ENCODE results near the gene ATP9A.
"Not testable (repeated sequence)": the region's sequence is repeated elsewhere in the genome, so short reads cannot be mapped to it uniquely, and the experiment has no call there.

The ATP9A gene

DNA sequence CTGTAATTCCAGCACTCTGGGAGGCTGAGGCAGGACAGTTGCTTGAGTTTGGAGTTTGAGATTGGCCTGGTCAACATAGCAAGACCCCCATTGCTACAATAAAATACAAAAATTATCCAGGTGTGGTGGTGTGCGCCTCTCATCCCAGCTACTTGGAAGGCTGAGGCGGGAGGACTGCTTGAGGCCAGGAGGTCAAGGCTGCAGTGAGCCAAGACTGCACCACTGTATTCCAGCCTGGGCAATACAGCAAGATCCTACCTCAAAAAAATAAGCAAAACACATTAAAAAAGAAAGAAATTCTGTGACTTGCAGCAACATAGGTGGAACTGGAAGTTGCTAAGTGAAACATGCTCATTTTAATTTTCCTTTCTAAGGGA lies 119.6 kb downstream of the ATP9A start:
- no peak for DNase-seq

DNA sequence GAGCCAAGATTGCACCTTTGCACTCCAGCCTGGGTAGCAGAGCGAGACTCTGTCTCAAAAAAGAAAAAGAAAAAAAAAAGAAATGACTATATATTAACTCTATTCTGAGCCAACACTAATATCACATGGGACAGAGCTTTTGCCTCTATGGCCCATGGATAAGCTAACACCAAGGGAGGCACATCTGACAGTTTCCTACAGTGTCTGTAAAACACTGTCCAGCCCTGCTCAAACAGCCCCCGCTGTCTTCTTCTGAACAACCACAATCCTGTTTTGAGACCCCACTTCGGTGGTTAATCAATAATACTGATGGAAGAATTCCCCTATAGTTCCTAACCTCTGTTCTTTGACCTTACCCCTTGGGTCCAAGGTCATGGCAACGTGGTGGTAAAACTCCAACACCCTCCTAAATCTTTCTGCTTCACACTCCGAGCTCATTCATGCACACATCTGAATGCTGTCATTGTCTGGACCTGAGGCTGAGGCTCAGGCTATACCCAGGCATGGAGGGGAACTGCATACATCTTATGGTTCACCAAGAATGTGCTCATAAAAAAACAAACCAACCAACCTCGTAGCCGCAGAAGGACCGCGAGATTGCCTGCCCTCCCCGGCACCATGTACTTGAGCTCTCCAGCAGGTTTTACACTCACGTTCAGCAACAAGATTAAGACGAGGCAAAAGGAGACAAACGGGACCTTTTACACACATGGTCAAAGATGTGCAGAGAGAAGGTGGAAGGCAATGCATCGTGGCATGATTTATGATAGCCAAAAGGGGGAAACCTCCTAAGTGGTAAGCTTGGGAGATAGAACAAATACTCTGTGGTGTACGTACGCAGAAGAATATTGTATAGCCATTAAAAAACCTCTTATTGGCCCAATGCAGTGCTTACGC lies 120.3 kb downstream of the ATP9A start:
- DNase-seq: no peak

DNA sequence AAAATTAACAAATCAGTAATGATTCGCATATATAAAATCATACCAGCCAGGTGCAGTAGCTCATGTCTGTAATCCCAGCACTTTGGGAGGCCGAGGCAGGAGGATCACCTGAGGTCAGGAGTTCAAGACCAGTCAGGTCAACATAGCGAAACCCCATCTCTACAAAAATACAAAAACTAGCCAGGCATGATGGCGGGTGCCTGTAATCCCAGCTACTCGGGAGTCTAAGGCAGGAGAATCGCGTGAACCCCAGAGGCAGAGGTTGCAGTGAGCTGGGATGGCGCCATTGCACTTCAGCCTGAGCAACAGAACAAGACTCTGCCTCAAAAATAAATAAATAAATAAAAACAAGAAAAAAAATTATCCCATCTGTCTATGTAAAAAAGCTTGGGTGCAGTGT lies 124.4 kb downstream of the ATP9A start:
- DNase-seq: not testable (repeated sequence)

DNA sequence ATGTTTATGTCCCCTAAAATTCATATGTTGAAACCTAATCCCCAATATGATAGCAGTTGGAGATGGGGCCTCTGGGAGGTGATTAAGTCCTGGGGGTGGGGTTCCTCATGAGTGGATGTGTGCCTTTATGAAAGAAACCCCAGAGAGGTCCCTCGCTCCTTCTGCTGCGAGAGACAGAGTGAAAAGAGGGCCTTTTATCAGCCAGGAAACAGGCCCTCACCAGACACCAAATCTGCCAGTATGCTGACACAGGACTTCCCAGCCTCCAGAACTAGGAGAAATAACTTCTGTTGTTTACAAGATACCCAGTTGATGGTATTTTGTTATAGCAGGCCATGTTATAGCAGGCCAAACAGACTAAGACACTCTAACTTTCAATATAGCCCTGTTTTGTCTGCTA lies 124.8 kb downstream of the ATP9A start:
- peak; percentile 53 for DNase-seq

DNA sequence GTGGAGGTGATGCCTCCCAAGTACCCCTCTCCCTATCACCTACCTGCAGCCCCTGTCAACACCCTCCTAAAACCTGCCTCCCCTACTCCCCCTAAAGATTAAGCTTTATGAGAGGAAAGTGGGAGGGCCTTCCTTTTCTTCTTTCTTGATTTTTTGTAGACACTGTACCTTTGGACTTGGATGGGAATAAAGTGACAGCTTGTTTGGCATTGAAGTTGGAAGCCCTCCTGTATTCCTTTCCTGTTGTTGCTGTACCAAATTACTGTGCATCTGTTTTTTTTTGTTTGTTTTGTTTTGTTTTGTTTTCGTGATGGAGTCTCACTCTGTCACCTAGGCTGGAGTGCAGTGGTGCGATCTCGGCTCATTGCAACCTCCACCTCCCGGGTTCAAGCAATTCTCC lies 126.3 kb downstream of the ATP9A start:
- no peak for DNase-seq

DNA sequence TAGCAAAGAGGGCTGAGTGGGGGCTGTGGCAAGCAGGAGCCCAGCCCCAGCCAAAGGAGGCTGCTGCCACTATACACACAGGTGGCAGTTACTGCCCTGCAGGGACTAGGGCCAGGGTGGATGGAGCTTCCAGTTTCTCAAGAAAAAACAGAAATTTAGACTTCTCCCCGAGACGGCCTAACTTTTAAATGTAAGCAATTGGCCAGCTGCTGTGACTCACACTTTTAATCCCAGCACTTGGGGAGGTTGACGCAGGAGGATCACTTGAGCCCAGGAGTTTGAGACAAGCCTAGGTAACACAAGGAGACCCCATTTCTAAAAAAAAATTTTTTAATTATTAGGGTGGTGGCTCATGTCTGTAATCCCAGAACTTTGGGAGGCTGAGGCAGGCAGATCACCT lies 127.4 kb downstream of the ATP9A start:
- DNase-seq: no peak

DNA sequence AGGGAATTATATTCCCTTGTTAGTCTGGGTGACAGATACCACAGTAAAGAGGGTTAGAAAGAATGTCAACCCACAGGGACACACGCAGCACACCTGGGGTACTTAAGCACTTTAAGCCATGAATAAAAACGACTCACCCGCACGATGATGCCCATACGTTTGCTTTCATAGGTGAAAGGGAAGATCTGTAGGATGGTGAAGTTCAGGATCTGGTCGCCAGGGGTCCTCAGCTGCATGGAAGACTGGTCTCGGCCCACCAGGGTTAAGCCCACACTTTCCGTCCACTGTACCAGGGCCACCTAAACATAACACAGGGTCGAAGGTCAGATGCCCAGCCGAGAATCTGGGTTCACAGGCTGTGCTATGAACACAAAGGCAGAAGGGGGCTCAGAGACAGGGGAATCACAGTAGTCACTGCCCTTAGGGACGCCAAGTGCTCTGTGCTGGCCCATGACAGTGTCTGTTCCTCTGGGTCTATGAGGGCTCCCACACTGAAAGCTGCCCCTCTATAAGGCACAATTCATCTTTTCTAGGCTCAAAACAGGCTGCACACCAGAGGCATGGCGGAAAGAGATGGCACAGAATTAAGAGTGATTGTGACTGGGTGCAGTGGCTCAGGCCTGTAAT lies 128.9 kb downstream of the ATP9A start:
- DNase-seq: peak; percentile 39

DNA sequence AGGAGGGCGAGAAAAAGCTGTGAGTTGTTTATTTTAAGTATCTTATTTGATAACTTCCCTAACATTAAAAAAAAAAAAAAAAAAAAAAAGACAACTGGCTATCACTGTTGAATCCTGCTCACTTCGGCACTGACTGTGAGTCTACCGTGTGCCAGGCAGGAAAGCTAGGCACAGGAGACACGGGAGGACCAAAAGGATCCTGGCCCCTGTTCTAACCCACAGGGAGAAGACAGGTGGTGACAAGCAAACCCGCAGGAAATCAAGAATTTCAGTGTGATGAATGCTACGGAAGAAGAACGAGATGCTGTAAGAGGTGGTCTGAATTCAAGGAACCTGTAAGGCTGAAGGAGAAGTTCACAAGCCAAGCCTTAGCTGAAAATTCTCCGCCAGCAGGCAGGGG lies 130.9 kb downstream of the ATP9A start:
- DNase-seq: no peak

DNA sequence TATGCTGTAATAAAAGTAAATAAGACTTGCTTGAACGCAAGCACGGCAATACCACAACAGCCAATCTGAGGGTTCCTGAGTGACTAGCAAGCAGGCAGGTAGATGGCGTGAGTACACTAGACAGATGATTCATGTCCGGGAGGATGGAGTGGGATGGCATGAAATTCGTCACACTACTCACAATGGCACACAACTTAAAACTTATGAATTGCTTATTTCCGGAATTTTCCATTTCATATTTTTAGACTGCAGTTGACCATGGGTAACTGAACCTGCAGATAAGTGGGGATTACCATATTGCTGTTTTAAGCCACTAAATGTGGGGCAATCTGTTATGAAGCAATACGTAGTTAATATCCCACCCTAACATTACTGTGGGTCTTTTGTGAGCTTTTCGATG lies 132.1 kb downstream of the ATP9A start:
- DNase-seq: no peak

DNA sequence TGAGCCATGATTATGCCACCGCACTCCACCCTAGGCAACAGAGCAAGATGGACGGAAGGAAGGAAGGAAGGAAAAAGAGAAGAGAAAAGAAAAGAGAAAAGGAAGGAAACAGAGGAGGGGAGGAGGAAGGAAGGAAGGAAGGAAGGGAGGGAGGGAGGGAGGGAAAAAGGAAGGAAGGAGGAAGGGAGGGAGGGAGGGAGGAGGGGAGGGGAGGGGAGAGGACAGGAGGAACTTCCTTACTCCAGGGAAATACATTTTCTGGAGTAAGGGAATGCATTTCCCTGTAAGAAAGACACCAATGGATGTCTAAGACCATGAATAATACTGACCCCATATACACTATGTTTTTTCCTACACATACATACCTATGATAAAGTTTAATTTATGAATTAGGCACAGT lies 132.5 kb downstream of the ATP9A start:
- no peak for DNase-seq

DNA sequence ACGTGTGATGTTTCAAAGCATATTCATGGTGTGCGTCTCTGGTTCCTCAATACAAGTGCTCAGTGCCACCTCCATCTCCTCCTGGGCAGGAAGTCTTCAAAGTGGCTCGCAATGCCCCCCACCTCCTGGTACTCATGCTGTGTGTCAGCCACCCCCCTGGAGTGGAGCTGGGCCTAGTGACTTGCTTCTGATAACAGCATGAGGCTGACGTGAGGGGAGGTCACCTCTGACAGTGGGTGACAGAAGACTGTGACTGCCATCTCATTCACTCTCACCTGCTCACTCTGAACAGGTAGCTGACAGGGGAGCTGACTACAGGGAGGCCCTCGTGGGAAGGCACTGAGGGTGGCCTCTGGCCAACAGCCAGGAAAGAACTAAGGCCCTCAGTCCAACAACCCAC lies 133.3 kb downstream of the ATP9A start:
- DNase-seq: no peak

DNA sequence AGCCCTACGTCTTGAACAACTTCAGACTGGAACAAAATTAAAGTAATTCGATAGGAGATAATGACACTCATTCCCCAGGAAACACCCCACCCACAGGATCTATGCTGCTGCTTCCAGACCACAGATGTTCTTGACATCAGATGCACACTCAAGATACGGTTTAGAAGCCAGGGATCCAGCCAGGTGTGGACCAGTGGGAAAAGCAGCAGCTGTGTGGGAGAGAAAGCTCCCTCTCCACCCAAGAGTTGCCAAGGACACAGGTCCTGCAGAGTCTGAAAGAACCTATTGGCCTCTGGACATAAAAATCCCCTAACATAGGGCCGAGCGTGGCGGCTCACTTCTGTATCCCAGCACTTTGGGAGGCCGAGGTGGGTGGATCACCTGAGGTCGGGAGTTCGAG lies 133.9 kb downstream of the ATP9A start:
- no peak for DNase-seq

DNA sequence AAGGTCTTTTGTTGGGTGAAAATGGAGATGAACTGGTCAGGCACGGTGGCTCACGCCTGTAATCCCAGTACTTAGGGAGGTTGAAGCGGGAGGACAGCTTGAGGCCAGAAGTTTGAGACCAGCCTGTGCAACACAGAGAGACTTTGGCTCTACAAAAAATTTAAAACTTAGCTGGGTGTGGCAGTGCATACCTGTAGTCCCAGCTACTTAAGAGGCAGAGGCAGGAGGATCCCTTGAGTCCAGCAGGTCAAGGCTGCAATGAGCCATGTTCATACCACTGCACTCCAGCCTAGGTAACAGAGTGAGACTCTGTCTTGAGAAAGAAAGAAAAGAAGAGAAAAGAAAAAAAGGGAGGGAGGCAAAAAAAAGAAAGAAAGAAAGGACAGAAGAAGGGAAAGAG lies 134.8 kb downstream of the ATP9A start:
- DNase-seq: no peak

DNA sequence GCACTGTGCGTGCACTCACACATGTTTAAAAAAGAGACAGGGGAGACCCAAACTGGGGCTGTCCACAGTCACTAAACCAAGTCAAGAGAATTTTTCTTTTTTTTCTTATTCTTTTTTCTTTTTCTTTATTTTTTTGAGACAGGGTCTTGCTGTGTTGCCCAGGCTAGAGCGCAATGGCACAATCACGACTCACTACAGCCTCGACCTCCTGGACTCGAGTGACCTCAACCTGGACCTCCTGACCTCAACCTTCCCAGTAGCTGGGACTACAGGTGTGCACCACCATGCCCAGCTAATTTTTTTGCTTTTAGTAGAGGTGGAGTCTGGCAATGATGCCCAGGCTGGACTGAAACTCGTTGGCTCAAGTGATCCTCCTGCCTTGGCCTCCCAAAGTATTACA lies 136.2 kb downstream of the ATP9A start:
- no peak for DNase-seq

DNA sequence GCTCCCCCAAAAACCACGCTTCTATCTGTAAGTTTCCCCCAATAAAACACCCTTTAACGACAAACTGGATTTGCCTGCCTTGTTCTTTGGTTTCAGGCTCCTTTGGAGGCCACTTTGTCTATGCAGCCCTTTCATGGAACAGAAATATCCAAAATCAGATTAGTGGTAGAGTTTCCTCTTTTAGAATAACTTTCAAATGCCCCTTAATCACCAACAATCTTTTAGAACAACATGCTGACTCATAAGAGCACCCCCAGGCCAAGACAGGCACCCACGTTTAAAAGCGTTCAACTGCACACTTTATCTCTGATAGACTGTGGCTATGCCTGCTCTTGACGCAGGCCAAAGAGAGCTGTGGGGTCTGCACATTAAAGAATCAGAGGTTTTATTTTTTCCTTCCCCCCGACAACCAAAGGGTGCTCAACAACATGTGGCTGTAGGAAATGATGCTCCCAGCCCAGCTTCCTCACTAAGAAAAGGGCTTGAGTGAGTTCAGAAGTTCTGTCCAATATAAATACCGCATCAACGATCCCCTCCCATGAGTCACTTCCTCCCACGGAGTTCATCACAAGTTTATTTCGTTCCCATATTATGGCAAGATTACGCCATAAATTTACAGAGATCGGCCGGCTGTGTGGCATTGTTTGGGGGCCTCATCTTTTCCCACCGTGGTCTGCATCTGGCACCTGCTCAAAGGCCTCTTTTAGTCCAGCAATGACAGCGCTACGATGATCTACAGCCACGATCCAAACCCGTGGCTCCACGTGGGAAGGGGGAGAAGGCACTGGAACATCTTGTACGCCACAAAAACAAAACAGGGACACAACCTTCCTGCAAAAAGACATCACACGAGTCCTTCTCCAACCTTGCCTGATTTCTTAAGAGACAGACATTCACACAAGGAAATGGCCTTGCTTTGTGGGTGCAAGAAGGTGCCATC lies 136.9 kb downstream of the ATP9A start:
- peak; percentile 60 for DNase-seq

DNA sequence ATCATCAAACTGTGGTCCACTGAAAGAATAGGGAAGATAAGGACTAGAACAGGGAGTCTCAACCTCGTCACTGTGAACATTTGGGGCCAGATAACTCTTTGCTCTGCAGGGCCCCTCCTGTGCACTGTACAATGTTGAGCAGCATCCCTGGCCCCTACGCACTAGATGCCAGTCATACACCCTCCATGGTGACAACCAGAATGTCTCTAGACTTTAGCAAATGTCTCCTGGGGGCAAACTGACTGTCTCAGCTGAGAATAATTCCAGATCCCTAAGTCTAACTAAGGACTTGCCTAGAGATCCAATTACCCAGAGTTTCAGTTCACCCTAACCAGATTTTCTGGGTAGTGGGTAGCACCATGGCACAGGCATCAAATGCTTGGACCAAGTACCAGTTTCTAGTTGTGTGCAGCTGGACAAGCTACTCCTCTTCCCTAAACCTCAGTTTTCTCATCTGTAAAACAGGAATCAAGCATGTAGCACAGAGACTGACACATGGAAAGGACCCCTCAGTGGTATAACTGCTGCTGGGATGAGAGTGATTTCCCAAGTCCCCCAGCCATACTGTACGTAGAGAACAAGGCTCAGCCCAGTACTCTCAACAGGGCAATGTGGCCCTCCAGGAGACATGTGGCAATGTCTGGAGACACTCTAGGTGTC lies 138.7 kb downstream of the ATP9A start:
- DNase-seq: no peak

DNA sequence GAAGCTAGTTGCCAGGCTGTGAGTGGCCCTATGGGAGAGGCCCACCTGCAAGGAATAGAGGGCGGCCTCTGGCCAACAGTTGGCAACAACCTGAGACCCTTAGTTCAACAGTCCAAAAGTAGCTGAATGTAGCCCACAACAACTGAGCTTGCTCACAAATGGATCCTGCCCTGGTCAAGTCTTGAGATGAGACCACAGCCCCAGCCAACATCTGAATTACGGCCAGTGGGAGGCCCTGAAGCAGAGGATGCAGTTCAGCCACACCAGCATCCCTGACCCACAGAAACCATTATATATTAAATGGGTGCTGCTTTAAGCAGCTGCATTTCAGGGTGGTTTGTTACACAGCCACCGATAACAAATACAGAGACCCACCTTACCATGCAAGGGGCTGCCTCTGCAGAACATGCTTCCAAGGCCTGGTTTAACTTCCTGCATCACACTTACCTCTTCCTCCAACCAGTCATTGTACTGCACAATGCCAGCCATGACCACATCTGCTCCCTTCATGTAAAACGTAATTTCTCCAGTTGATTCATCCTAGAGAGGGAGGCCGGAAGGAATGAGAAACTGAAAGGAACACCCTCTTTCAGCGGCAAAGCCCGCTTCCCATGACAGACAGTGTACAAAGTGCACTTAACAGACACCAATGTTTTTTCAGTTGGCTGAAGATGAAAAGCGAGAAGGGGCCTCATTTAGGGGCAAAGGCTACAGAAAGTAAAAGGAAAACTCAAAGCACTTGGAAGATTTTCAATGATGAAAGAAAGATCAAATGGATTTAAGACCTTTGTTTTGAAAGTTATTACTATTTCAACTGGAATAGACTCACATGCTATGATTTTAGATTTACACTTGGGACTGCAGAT lies 139.4 kb downstream of the ATP9A start:
- DNase-seq: no peak

DNA sequence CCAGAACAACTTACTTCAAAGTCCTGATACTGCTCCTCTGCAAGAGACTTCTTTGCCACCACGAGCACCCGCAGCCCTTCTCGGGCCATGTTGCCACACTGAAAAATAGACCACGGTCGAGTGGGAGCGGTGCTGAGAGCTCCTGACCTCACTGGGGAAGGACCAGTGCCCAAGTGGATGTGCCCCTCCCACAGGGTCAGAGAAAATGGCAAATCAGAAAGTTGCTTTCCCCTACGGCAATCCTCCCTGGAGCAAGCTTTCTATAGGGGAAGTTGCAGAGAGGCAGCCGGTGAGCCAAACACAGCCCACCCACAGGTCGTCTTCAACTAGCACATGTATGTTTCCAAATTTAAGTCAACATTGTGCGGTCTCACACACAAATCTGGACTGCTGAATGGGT lies 140.6 kb downstream of the ATP9A start:
- DNase-seq: no peak

DNA sequence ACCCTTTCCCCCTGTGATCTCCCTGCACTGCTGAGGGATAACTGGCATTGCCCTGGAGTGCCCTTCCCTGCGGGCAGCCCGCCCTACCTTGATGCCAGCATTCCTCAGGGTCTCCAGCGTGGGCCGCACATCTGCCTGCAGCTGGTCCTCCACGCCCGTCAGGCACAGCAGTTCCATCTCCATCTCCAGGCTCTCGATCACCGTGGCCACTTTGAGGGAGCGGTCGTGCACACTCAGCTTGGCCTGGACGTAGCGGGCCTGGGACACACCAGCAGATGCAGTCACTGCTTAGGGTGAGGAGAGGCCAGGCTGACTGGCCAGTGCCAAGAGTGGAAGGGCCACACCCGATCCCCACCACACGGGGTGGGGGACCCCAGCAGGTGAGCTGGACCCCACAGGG lies 143.1 kb downstream of the ATP9A start:
- DNase-seq: no peak

DNA sequence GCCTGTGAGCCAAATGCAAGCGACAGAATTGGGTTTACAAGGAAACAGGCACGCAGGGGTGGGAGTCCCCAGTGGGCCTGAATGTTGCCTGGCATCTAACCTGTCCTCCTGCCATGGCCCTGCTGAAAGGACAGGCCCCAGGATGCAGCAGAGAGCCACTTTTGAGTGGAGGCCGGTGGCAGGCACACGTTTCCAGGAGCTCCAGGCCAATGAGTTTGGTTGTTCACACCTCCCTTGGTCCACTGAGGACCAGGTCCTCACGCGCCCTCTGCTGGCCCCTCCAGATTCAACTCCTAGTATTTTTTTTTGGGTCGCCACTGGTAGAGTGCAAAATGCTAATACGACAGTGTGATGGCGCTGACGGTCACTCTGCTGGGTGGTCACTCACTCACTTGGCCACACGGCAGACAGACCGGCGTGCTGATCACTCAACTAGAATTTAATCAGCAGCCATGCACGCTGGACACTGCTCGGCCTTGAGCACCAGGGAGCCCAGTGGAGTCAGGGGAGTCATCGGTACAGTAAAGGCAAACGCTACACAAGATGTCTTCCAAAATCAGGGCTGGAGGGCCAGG lies 143.9 kb downstream of the ATP9A start:
- peak; percentile 24 for DNase-seq

DNA sequence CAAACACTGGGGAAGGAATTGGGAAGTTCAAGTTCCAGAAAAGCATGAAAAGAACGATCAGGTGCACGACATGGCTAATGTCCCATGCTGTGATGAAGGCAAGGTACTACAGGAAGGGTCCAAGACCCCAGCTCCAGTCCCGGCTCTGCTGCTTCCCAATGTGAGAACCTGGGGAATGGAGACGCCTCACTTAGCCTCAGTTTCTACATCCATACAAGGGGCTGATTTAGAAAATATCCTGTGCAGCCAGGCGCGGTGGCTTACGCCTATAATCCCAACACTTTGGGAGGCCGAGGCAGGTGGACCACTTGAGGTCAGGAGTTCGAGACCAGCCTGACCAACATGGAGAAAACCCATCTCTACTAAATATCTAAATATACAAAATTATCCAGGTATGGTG lies 144.9 kb downstream of the ATP9A start:
- no peak for DNase-seq

Measured in GDM1 (cell line).